Osteoblast (primary cell): ENCODE results near the gene CCAR1. TPM values are rescaled to one million over a fixed set of nuclear protein-coding genes. Genes with fewer than 3 reads are reported as not detected.
A peak's percentile ranks its signal among the peaks of the same experiment; 100 is the strongest.
"Not testable (repeated sequence)": the region's sequence is repeated elsewhere in the genome, so short reads cannot be mapped to it uniquely, and the experiment has no call there.

Experiments used
- DNase-seq: peaks from one replicate; pipeline ENCODE4 v3.0.0; 2011; ENCODE audit warnings: low spot score, mixed read lengths; ENCODE audit not compliant: insufficient read length; ENCODE audit errors: missing footprints
- H2AFZ ChIP-seq: 2 replicates; pipeline ENCODE4 v1.6.0; 2011; ENCODE audit warnings: mild to moderate bottlenecking, low read length
- H3K27ac ChIP-seq: 2 replicates; pipeline ENCODE4 v1.5.1; 2011; ENCODE audit warnings: mild to moderate bottlenecking, low read depth, low read length, moderate library complexity
- H3K27me3 ChIP-seq: 2 replicates; pipeline ENCODE4 v1.6.0; 2012; ENCODE audit warnings: mild to moderate bottlenecking, control low read depth, inconsistent platforms, low read length, moderate library complexity; ENCODE audit not compliant: insufficient read depth
- H3K36me3 ChIP-seq: 2 replicates; pipeline ENCODE4 v1.5.1; 2011; ENCODE audit warnings: mild to moderate bottlenecking, low read length, control low read depth, moderate library complexity; ENCODE audit not compliant: insufficient read depth
- H3K4me1 ChIP-seq: 2 replicates; pipeline ENCODE4 v1.5.1; 2011; ENCODE audit warnings: mild to moderate bottlenecking, low read length, control low read depth, moderate library complexity; ENCODE audit not compliant: insufficient read depth
- H3K4me2 ChIP-seq: 2 replicates; pipeline ENCODE4 v1.6.0; 2011; ENCODE audit warnings: mild to moderate bottlenecking, low read length; ENCODE audit not compliant: insufficient read depth
- H3K4me3 ChIP-seq: fragments of 200-600 bp; sonication (generic); 3 replicates; pipeline ENCODE4 v1.5.1; 2012; ENCODE audit warnings: mild to moderate bottlenecking, low read length, inconsistent platforms; ENCODE audit not compliant: insufficient read depth
- H3K79me2 ChIP-seq: 2 replicates; pipeline ENCODE4 v1.6.0; 2012; ENCODE audit warnings: mild to moderate bottlenecking, low read length, control low read depth, inconsistent platforms; ENCODE audit not compliant: insufficient read depth
- H3K9me3 ChIP-seq: 2 replicates; pipeline ENCODE4 v1.5.1; 2011; ENCODE audit warnings: low read depth, low read length, control low read depth
- H4K20me1 ChIP-seq: 2 replicates; pipeline ENCODE4 v1.6.0; 2012; ENCODE audit warnings: mild to moderate bottlenecking, low read length, control low read depth; ENCODE audit not compliant: insufficient read depth
- total RNA-seq: library from RNA; depleted of rRNA; stranded (reverse); fragments of >200 nt; gene quantifications from 2 replicates; pipeline ENCODE4 v1.2.3, GENCODE V29; 2012
- TF ChIP-seq, protein P1 (sequence below): IDR thresholded peaks from 2 replicates; pipeline ENCODE4 v1.5.1; 2011; ENCODE audit warnings: mild to moderate bottlenecking, low read depth, low read length, moderate library complexity; ENCODE audit errors: extremely low read depth

The CCAR1 gene
- total RNA-seq, 1 donor, result 49.2 TPM

DNA sequence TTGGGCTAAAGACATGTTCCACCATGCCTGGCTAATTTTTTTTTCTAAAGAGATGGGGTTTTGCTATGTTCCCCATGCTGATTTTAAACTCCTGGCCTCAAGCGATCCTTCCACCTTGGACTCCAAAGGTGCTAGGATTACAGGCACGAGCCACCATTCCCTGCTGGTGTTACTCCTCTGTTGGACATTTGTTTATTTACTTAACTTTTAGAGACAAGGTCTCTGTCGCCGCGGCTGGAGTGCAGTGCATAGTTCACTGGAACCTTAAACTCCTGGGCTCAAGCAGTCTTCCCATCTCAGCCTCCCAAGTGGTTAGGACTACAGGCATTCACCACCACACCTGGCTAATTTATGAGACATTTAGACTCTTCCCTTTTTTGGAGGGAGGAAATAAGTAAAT lies 38.9 kb downstream of the CCAR1 start:
- Histone ChIP-seq H3K9me3 (no peaks in the 10 kb centered on the region), H3K4me1 (no peaks in the 10 kb centered on the region), H3K36me3 (peaks cover 80% of the 10 kb centered on the region), H3K79me2 (peaks cover 2% of the 10 kb centered on the region), H2AFZ (no peak overlapping the region), H4K20me1 (no peaks in the 10 kb centered on the region), H3K4me2 (no peak overlapping the region), H3K27ac (no peak overlapping the region), H3K27me3 (no peaks in the 10 kb centered on the region), H3K4me3 (no peak overlapping the region)
- TF ChIP-seq, protein P1, sequence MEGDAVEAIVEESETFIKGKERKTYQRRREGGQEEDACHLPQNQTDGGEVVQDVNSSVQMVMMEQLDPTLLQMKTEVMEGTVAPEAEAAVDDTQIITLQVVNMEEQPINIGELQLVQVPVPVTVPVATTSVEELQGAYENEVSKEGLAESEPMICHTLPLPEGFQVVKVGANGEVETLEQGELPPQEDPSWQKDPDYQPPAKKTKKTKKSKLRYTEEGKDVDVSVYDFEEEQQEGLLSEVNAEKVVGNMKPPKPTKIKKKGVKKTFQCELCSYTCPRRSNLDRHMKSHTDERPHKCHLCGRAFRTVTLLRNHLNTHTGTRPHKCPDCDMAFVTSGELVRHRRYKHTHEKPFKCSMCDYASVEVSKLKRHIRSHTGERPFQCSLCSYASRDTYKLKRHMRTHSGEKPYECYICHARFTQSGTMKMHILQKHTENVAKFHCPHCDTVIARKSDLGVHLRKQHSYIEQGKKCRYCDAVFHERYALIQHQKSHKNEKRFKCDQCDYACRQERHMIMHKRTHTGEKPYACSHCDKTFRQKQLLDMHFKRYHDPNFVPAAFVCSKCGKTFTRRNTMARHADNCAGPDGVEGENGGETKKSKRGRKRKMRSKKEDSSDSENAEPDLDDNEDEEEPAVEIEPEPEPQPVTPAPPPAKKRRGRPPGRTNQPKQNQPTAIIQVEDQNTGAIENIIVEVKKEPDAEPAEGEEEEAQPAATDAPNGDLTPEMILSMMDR, result no peak
- no peak for DNase-seq

DNA sequence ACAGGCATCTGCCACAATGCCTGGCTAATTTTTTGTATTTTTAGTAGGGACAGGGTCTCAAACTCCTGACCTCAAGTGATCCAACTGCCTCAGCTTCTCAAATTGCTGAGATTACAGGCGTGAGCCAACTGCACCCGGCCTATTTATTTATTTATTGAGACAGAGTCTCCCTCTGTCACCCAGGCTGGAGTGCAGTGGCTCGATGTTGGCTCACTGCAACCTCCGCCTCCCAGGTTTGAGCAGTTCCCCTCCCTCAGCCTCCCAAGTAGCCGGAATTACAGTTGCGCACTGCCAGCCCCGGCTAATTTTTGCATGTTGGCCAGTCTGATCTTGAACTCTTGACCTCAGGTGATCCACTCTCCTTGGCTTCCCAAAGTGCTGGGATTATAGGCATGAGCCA lies 46.4 kb downstream of the CCAR1 start:
- H3K27ac ChIP-seq, result not testable (repeated sequence)

DNA sequence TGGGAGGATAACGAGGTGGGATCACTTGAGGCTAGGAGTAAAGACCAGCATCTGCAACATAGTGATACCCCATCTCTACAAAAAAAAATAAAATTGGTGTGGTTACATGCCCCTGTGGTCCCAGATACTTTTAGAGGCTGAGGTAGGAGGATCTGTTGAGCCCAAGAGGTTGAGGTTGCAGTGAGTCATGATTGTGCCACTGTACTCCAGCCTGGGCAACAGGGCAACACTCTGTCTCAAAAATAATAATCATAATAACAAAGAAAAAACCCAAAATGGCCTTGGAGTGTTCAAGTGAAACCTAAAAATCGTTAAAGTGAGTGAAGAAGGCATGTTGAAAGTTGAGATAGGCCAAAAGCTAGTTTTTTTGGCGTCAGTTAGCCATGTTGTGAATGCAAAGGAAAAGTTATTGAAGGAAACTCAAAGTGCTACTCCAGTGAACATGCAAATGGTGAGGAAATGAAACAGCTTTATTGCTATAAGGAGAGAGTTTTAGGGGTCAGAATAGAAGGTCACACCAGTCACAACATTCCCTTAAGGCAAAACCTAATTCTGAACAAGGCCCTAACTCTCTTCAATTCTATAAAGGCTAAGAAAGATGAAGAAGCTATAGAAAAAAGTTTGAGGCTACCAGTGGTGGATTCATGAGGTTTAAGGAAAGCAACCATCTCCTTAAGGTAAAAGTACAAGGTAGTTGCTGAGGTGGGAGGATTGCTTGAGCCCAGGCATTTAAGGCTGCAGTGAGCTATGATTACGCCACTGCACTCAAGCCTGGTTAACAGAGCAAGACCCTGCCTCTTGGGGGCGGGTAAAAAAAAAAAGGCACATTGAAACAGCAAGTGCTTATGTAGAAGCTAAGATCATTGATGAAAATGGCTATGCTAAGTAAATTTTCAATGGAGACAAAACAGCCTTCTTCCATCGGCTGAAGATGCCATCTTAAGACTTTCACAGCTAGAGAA lies 60.9 kb downstream of the CCAR1 start:
- H3K27me3 ChIP-seq, result no peaks in the 10 kb centered on the region
- TF ChIP-seq, protein P1, result no peak
- H3K36me3 ChIP-seq, result peaks cover 67% of the 10 kb centered on the region
- no peak overlapping the region for H3K4me3 ChIP-seq
- no peak overlapping the region for H3K4me2 ChIP-seq
- no peak overlapping the region for H3K27ac ChIP-seq
- H3K9me3 ChIP-seq, result no peaks in the 10 kb centered on the region
- no peaks in the 10 kb centered on the region for H3K4me1 ChIP-seq
- no peak overlapping the region for H2AFZ ChIP-seq
- H4K20me1 ChIP-seq, result peaks cover 5% of the 10 kb centered on the region
- DNase-seq, result peak; percentile 32
- H3K79me2 ChIP-seq, result no peaks in the 10 kb centered on the region

More for the DNA sequence above, 46.4 kb downstream of the CCAR1 start:
- H3K9me3 ChIP-seq, H4K20me1 ChIP-seq, H3K79me2 ChIP-seq, H3K4me2 ChIP-seq, H3K4me3 ChIP-seq, H3K27me3 ChIP-seq, H3K4me1 ChIP-seq, DNase-seq, H2AFZ ChIP-seq: not testable (repeated sequence)
- H3K36me3 ChIP-seq, result peaks cover 82% of the 10 kb centered on the region

DNA sequence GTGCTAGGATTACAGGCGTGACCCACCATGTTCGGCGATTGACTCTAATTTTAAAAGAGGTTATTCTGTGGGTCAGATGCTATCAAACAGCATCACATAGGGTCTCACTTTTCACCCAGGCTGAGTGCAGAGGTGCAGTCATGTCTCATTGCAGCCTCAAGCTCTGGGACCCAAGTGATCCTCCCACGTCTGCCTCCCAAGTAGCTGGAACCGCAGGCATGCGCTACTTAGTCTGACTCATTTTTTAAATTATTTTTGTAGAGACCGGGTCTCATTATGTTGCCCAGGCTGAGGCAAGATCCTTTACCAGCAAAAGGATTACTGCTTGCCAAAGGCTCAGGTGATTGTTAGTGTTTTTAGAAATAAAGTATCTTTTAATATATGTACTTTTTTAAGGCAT lies 63.4 kb downstream of the CCAR1 start:
- H3K27me3 ChIP-seq, result no peaks in the 10 kb centered on the region
- peaks cover 5% of the 10 kb centered on the region for H4K20me1 ChIP-seq
- no peak overlapping the region for H2AFZ ChIP-seq
- H3K4me3 ChIP-seq, result no peak overlapping the region
- no peak overlapping the region for H3K27ac ChIP-seq
- no peak overlapping the region for H3K4me2 ChIP-seq
- DNase-seq, result peak; percentile 50
- no peaks in the 10 kb centered on the region for H3K4me1 ChIP-seq
- H3K79me2 ChIP-seq, result no peaks in the 10 kb centered on the region
- peaks cover 70% of the 10 kb centered on the region for H3K36me3 ChIP-seq
- TF ChIP-seq, protein P1, result no peak
- H3K9me3 ChIP-seq, result no peaks in the 10 kb centered on the region
